Measurements from ENCODE around the gene TRIML1.

The TRIML1 gene

GRCh38 chr4:188139141-188139540 is at the start of gene TRIML1:
Gene TRIML1 (plus strand): TSS chr4:188139441. CDS start chr4:188139559, 118 bp downstream.
- no peak for DNase-seq

GRCh38 chr4:188092824-188093223 is 46.4 kb upstream of the TRIML1 start:
- no peak for DNase-seq

GRCh38 chr4:188106454-188106853 is 32.8 kb upstream of the TRIML1 start:
- no peak for DNase-seq

- DNase-seq = no peak
Measured at GRCh38 chr4:188107931-188108843, 31.1 kb upstream of the TRIML1 start.

- DNase-seq = no peak
Measured at GRCh38 chr4:188109157-188109755, 30.0 kb upstream of the TRIML1 start, which contains the start of gene TRIML2. Gene TRIML2 (minus strand): TSS chr4:188109603. CDS start chr4:188105368, 4,235 bp downstream.

- no peak for DNase-seq
Measured at GRCh38 chr4:188110036-188110435, 29.2 kb upstream of the TRIML1 start.

- DNase-seq = no peak
Measured at GRCh38 chr4:188110741-188111471, 28.3 kb upstream of the TRIML1 start.

GRCh38 chr4:188111955-188112354 is 27.3 kb upstream of the TRIML1 start:
- DNase-seq = no peak

- DNase-seq = no peak
Measured at GRCh38 chr4:188113156-188113555, 26.1 kb upstream of the TRIML1 start.

GRCh38 chr4:188117631-188118324 is 21.5 kb upstream of the TRIML1 start:
- DNase-seq = no peak

GRCh38 chr4:188121530-188121929 is 17.7 kb upstream of the TRIML1 start:
- no peak for DNase-seq

GRCh38 chr4:188127214-188127874 is 11.9 kb upstream of the TRIML1 start:
- DNase-seq = no peak

GRCh38 chr4:188130355-188130754 is 8.9 kb upstream of the TRIML1 start:
- no peak for DNase-seq

- no peak for DNase-seq
Measured at GRCh38 chr4:188132232-188132631, 7.0 kb upstream of the TRIML1 start.

GRCh38 chr4:188138227-188138626 is 1.0 kb upstream of the TRIML1 start:
- DNase-seq = no peak

- DNase-seq = no peak
Measured at GRCh38 chr4:188139671-188140070, 430 bp downstream of the TRIML1 start.

GRCh38 chr4:188143731-188144130 is 4.5 kb downstream of the TRIML1 start:
- no peak for DNase-seq

GRCh38 chr4:188145601-188146000 is 6.4 kb downstream of the TRIML1 start:
- no peak for DNase-seq

GRCh38 chr4:188146618-188147017 is 7.4 kb downstream of the TRIML1 start:
- no peak for DNase-seq

GRCh38 chr4:188147176-188147575 is 7.9 kb downstream of the TRIML1 start:
- DNase-seq = no peak

GRCh38 chr4:188147776-188148175 is 8.5 kb downstream of the TRIML1 start:
- no peak for DNase-seq

Measured in MV-4-11 (cell line).